Mononuclear cell (primary cell): ENCODE data around the gene YJEFN3. TPM values are rescaled to one million over a fixed set of nuclear protein-coding genes. Genes with fewer than 3 reads are reported as not detected.

Experiments
- H3K27me3 ChIP-seq: 2 replicates; pipeline ENCODE4 v1.6.0; 2011; ENCODE audit warnings: low read length, control low read depth; ENCODE audit not compliant: insufficient read depth
- H3K4me1 ChIP-seq: 2 replicates; pipeline ENCODE4 v1.5.1; 2011; ENCODE audit warnings: mild to moderate bottlenecking, low read length, control low read depth; ENCODE audit not compliant: insufficient read depth
- H3K4me3 ChIP-seq: 2 replicates; pipeline ENCODE4 v1.5.1; 2011; ENCODE audit warnings: mild to moderate bottlenecking, low read length, moderate library complexity
- H3K9me3 ChIP-seq: 2 replicates; pipeline ENCODE4 v1.5.1; 2011; ENCODE audit warnings: low read depth, mild to moderate bottlenecking, control low read depth, low read length
- total RNA-seq: library from RNA; depleted of rRNA; stranded (reverse); fragments of >200 nt; gene quantifications from one replicate; pipeline ENCODE4 v1.2.3, GENCODE V29; 2012

Gene YJEFN3
- total RNA-seq, 1 donor, result 0.10 TPM

GRCh38 chr19:19563348-19563848, 34.7 kb downstream of the YJEFN3 start:
- Histone ChIP-seq H3K4me1 (no peaks in the 10 kb centered on the region), H3K9me3 (no peaks in the 10 kb centered on the region), H3K4me3 (no peak overlapping the region), H3K27me3 (no peaks in the 10 kb centered on the region)

GRCh38 chr19:19566306-19566705, 37.6 kb downstream of the YJEFN3 start:
- Histone ChIP-seq H3K4me1 (no peaks in the 10 kb centered on the region), H3K9me3 (no peaks in the 10 kb centered on the region), H3K4me3 (no peak overlapping the region), H3K27me3 (no peaks in the 10 kb centered on the region)

GRCh38 chr19:19567391-19567790, 38.7 kb downstream of the YJEFN3 start:
- no peaks in the 10 kb centered on the region for H3K27me3 ChIP-seq
- H3K9me3 ChIP-seq, result no peaks in the 10 kb centered on the region
- no peaks in the 10 kb centered on the region for H3K4me1 ChIP-seq
- no peak overlapping the region for H3K4me3 ChIP-seq

- H3K9me3 ChIP-seq, result no peaks in the 10 kb centered on the region
- no peak overlapping the region for H3K4me3 ChIP-seq
- no peaks in the 10 kb centered on the region for H3K27me3 ChIP-seq
- no peaks in the 10 kb centered on the region for H3K4me1 ChIP-seq
Observed at GRCh38 chr19:19568802-19569756, 40.4 kb downstream of the YJEFN3 start.

- no peak overlapping the region for H3K4me3 ChIP-seq
Observed at GRCh38 chr19:19570571-19570970, 41.9 kb downstream of the YJEFN3 start.

GRCh38 chr19:19571071-19571786, 42.5 kb downstream of the YJEFN3 start:
- H3K4me1 ChIP-seq, result no peaks in the 10 kb centered on the region
- no peaks in the 10 kb centered on the region for H3K9me3 ChIP-seq
- no peak overlapping the region for H3K4me3 ChIP-seq
- no peaks in the 10 kb centered on the region for H3K27me3 ChIP-seq

More at GRCh38 chr19:19570571-19570970, 41.9 kb downstream of the YJEFN3 start:
- H3K9me3 ChIP-seq, result no peaks in the 10 kb centered on the region
- H3K27me3 ChIP-seq, result no peaks in the 10 kb centered on the region
- no peaks in the 10 kb centered on the region for H3K4me1 ChIP-seq

GRCh38 chr19:19575411-19575810, 46.7 kb downstream of the YJEFN3 start:
- no peaks in the 10 kb centered on the region for H3K9me3 ChIP-seq
- H3K4me1 ChIP-seq, result no peaks in the 10 kb centered on the region
- no peaks in the 10 kb centered on the region for H3K27me3 ChIP-seq
- H3K4me3 ChIP-seq, result no peak overlapping the region

- Histone ChIP-seq H3K4me3 (no peak overlapping the region), H3K4me1 (no peaks in the 10 kb centered on the region), H3K27me3 (no peaks in the 10 kb centered on the region), H3K9me3 (no peaks in the 10 kb centered on the region)
Observed at GRCh38 chr19:19578252-19578651, 49.5 kb downstream of the YJEFN3 start.

GRCh38 chr19:19579533-19580361, 51.0 kb downstream of the YJEFN3 start:
- Histone ChIP-seq H3K4me3 (no peak overlapping the region), H3K4me1 (no peaks in the 10 kb centered on the region), H3K9me3 (no peaks in the 10 kb centered on the region), H3K27me3 (no peaks in the 10 kb centered on the region)

- Histone ChIP-seq H3K27me3 (no peaks in the 10 kb centered on the region), H3K4me1 (no peaks in the 10 kb centered on the region), H3K4me3 (no peak overlapping the region), H3K9me3 (no peaks in the 10 kb centered on the region)
Observed at GRCh38 chr19:19580418-19580817, 51.7 kb downstream of the YJEFN3 start.

- no peaks in the 10 kb centered on the region for H3K27me3 ChIP-seq
- no peaks in the 10 kb centered on the region for H3K9me3 ChIP-seq
- no peak overlapping the region for H3K4me3 ChIP-seq
- H3K4me1 ChIP-seq, result no peaks in the 10 kb centered on the region
Observed at GRCh38 chr19:19581391-19581790, 52.7 kb downstream of the YJEFN3 start.

GRCh38 chr19:19582471-19582870, 53.8 kb downstream of the YJEFN3 start:
- Histone ChIP-seq H3K27me3 (no peaks in the 10 kb centered on the region), H3K9me3 (no peaks in the 10 kb centered on the region), H3K4me3 (no peak overlapping the region), H3K4me1 (no peaks in the 10 kb centered on the region)

- Histone ChIP-seq H3K27me3 (no peaks in the 10 kb centered on the region), H3K4me3 (no peak overlapping the region), H3K4me1 (no peaks in the 10 kb centered on the region), H3K9me3 (no peaks in the 10 kb centered on the region)
Observed at GRCh38 chr19:19584356-19584755, 55.6 kb downstream of the YJEFN3 start.
